GM20000 (cell line): Measurements from ENCODE around the gene VSX2.

Experiments
- DNase-seq: peaks from one replicate; pipeline ENCODE4 v3.0.0; 2012; ENCODE audit warnings: low spot score
- CTCF ChIP-seq: IDR thresholded peaks from 2 replicates; pipeline ENCODE4 v1.5.1; 2012; ENCODE audit warnings: mild to moderate bottlenecking, control low read depth; ENCODE audit errors: extremely low read depth, missing control alignments

VSX2 gene

GRCh38 chr14:74271365-74271764 lies 32.1 kb downstream of the VSX2 start:
- no peak for TF ChIP-seq CTCF
- no peak for DNase-seq

GRCh38 chr14:74275241-74275841 lies 36.1 kb downstream of the VSX2 start:
- no peak for TF ChIP-seq CTCF
- no peak for DNase-seq

DNA sequence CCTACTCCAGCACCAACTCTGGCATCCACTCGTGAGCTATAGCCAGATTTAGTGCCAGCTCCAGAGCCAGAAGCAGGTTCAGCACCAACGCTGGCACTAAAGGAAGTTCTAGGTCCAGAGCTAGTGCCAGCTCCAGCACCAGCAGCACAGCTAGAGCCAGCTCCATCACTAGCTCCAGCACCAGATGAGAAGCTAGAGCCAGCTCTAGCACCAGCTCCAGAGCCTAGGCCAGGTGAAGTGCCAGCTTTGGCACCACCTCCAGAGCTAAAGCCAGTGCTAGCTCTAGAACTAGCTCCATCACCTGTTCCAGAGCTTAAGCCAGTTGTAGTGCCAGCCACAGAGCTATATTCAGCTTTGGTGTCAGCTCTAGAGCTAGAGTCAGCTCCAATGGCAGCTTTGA lies 38.8 kb downstream of the VSX2 start:
- TF ChIP-seq CTCF = no peak
- no peak for DNase-seq

- DNase-seq = no peak
- TF ChIP-seq CTCF = no peak
Observed at GRCh38 chr14:74281069-74281468, 41.8 kb downstream of the VSX2 start.

- no peak for DNase-seq
- TF ChIP-seq CTCF = no peak
Observed at GRCh38 chr14:74286736-74287135, 47.5 kb downstream of the VSX2 start.

- DNase-seq = no peak
- no peak for TF ChIP-seq CTCF
Observed at GRCh38 chr14:74289801-74290200, 50.6 kb downstream of the VSX2 start.

- DNase-seq = no peak
- TF ChIP-seq CTCF = no peak
Observed at GRCh38 chr14:74290415-74290814, 51.2 kb downstream of the VSX2 start.
